HEK293 (cell line): Measurements from ENCODE around the gene PI3.

Source experiments
- AEBP2 ChIP-seq: fragments of 450-650 bp; formaldehyde crosslinking; IDR thresholded peaks from 2 replicates; pipeline ENCODE4 v1.5.1; 2016; ENCODE audit warnings: missing biosample characterization, missing genetic modification characterization, borderline replicate concordance
- CTCF ChIP-seq: fragments of 450-650 bp; formaldehyde crosslinking; IDR thresholded peaks from 2 replicates; pipeline ENCODE4 v1.5.1; 2016; ENCODE audit warnings: missing biosample characterization, missing genetic modification characterization
- GLI4 ChIP-seq: fragments of 450-650 bp; formaldehyde crosslinking; IDR thresholded peaks from 2 replicates; pipeline ENCODE4 v1.5.1; 2016; ENCODE audit warnings: missing biosample characterization, missing genetic modification characterization
- TCF7L2 ChIP-seq: IDR thresholded peaks from 2 replicates; pipeline ENCODE4 v1.6.1; 2011; ENCODE audit warnings: low read depth, mild to moderate bottlenecking, inconsistent platforms, low read length, moderate library complexity, borderline replicate concordance
- ZNF248 ChIP-seq: fragments of 450-650 bp; formaldehyde crosslinking; IDR thresholded peaks from 2 replicates; pipeline ENCODE4 v1.5.1; 2017; ENCODE audit warnings: missing biosample characterization, missing genetic modification characterization
- ZNF311 ChIP-seq: fragments of 450-650 bp; formaldehyde crosslinking; IDR thresholded peaks from 2 replicates; pipeline ENCODE4 v1.5.1; 2017; ENCODE audit warnings: missing biosample characterization, missing genetic modification characterization, borderline replicate concordance
- ZNF398 ChIP-seq: fragments of 450-650 bp; formaldehyde crosslinking; IDR thresholded peaks from 2 replicates; pipeline ENCODE4 v1.5.1; 2017; ENCODE audit warnings: missing biosample characterization, missing genetic modification characterization
- ZNF501 ChIP-seq: fragments of 450-650 bp; formaldehyde crosslinking; IDR thresholded peaks from 2 replicates; pipeline ENCODE4 v1.5.1; 2016; ENCODE audit warnings: missing biosample characterization, missing genetic modification characterization
- ZNF555 ChIP-seq: fragments of 450-650 bp; formaldehyde crosslinking; conservative IDR thresholded peaks from 2 replicates; pipeline ENCODE4 v1.5.1; 2017; ENCODE audit warnings: missing biosample characterization, mild to moderate bottlenecking, missing genetic modification characterization, inconsistent platforms
- ZNF660 ChIP-seq: fragments of 450-650 bp; IDR thresholded peaks from 2 replicates; pipeline ENCODE4 v1.5.1; 2018; ENCODE audit warnings: missing biosample characterization, mild to moderate bottlenecking, missing genetic modification characterization
- ZNF704 ChIP-seq: fragments of 450-650 bp; formaldehyde crosslinking; IDR thresholded peaks from 2 replicates; pipeline ENCODE4 v1.5.1; 2016; ENCODE audit warnings: missing biosample characterization, missing genetic modification characterization

- no peak for TF ChIP-seq CTCF (tag by site-specific recombination)
- no peak for TF ChIP-seq ZNF704 (tag by site-specific recombination)
- TF ChIP-seq TCF7L2, result no peak
- TF ChIP-seq GLI4, result no peak
- no peak for TF ChIP-seq ZNF398 (tag by site-specific recombination)
- TF ChIP-seq ZNF311 (tag by site-specific recombination), result no peak
- no peak for TF ChIP-seq ZNF501 (tag by site-specific recombination)
- no peak for TF ChIP-seq ZNF660 (tag by site-specific recombination)
- no peak for TF ChIP-seq ZNF555
- TF ChIP-seq AEBP2 (tag by site-specific recombination), result no peak
- TF ChIP-seq ZNF248 (tag by site-specific recombination), result no peak
Observed at GRCh38 chr20:45176526-45177267, 2.0 kb downstream of the PI3 start.
